ENCODE data around the gene ZNF683. TPM values are rescaled to one million over a fixed set of nuclear protein-coding genes. Genes with fewer than 3 reads are reported as not detected.

The ZNF683 gene
- total and polyA plus RNA-seq, 4 donors, result 0.14 TPM; not detected in 3

GRCh38 chr1:26352338-26352679, 20.2 kb downstream of the ZNF683 start:
- peaks cover 5% of the 10 kb centered on the region for H3K36me3 ChIP-seq (ENCODE audit: control insufficient read depth, insufficient read depth, low read length)
- no peaks in the 10 kb centered on the region for H3K4me1 ChIP-seq (ENCODE audit: control insufficient read depth, insufficient read depth, low read length)
- peaks cover 9% of the 10 kb centered on the region for H3K27me3 ChIP-seq (ENCODE audit: control insufficient read depth, insufficient read depth, low read length)
- no peak for DNase-seq (ENCODE audit: low read depth in 4 of 6, low spot score in 6 of 6)
- no peak overlapping the region for H3K4me3 ChIP-seq (ENCODE audit: low read depth, low read length)
- H3K27ac ChIP-seq (ENCODE audit: low read depth, low read length), result no peak overlapping the region
- 39% methylated on average over 2 of the region's 5 CpGs for WGBS (ENCODE audit: insufficient coverage)
- no peaks in the 10 kb centered on the region for H3K9me3 ChIP-seq (ENCODE audit: control insufficient read depth, insufficient read depth, low read length)

GRCh38 chr1:26351590-26352337, 20.8 kb downstream of the ZNF683 start:
- H3K4me3 ChIP-seq (ENCODE audit: low read depth, low read length), result no peak overlapping the region
- H3K4me1 ChIP-seq (ENCODE audit: control insufficient read depth, insufficient read depth, low read length), result no peaks in the 10 kb centered on the region
- H3K36me3 ChIP-seq (ENCODE audit: control insufficient read depth, insufficient read depth, low read length), result peaks cover 5% of the 10 kb centered on the region
- no peak overlapping the region for H3K27ac ChIP-seq (ENCODE audit: low read depth, low read length)
- H3K9me3 ChIP-seq (ENCODE audit: control insufficient read depth, insufficient read depth, low read length), result no peaks in the 10 kb centered on the region
- DNase-seq (ENCODE audit: low read depth in 4 of 6, low spot score in 6 of 6), result no peak
- peaks cover 3% of the 10 kb centered on the region for H3K27me3 ChIP-seq (ENCODE audit: control insufficient read depth, insufficient read depth, low read length)
- 71% methylated on average over 10 of the region's 12 CpGs for WGBS (ENCODE audit: insufficient coverage)

GRCh38 chr1:26350701-26351589, 21.6 kb downstream of the ZNF683 start:
- peaks cover 5% of the 10 kb centered on the region for H3K36me3 ChIP-seq (ENCODE audit: control insufficient read depth, insufficient read depth, low read length)
- H3K27me3 ChIP-seq (ENCODE audit: control insufficient read depth, insufficient read depth, low read length), result no peaks in the 10 kb centered on the region
- WGBS (ENCODE audit: insufficient coverage), result 52% methylated on average over 6 of the region's 9 CpGs
- H3K9me3 ChIP-seq (ENCODE audit: control insufficient read depth, insufficient read depth, low read length), result no peaks in the 10 kb centered on the region
- no peak for DNase-seq (ENCODE audit: low read depth in 4 of 6, low spot score in 6 of 6)
- H3K4me1 ChIP-seq (ENCODE audit: control insufficient read depth, insufficient read depth, low read length), result no peaks in the 10 kb centered on the region
- no peak overlapping the region for H3K4me3 ChIP-seq (ENCODE audit: low read depth, low read length)
- H3K27ac ChIP-seq (ENCODE audit: low read depth, low read length), result no peak overlapping the region

- 50% methylated on average over 1 of the region's 2 CpGs for WGBS (ENCODE audit: insufficient coverage)
- no peak overlapping the region for H3K4me3 ChIP-seq (ENCODE audit: low read depth, low read length)
- no peak overlapping the region for H3K27ac ChIP-seq (ENCODE audit: low read depth, low read length)
- no peaks in the 10 kb centered on the region for H3K4me1 ChIP-seq (ENCODE audit: control insufficient read depth, insufficient read depth, low read length)
- H3K9me3 ChIP-seq (ENCODE audit: control insufficient read depth, insufficient read depth, low read length), result no peaks in the 10 kb centered on the region
- H3K36me3 ChIP-seq (ENCODE audit: control insufficient read depth, insufficient read depth, low read length), result peaks cover 9% of the 10 kb centered on the region
- no peaks in the 10 kb centered on the region for H3K27me3 ChIP-seq (ENCODE audit: control insufficient read depth, insufficient read depth, low read length)
- DNase-seq (ENCODE audit: low read depth in 4 of 6, low spot score in 6 of 6), result no peak
These were observed 22.2 kb downstream of the ZNF683 start for GRCh38 chr1:26350343-26350700.

- Histone ChIP-seq H3K27ac (ENCODE audit: low read depth, low read length) (no peak overlapping the region), H3K4me3 (ENCODE audit: low read depth, low read length) (no peak overlapping the region), H3K27me3 (ENCODE audit: control insufficient read depth, insufficient read depth, low read length) (no peaks in the 10 kb centered on the region), H3K4me1 (ENCODE audit: control insufficient read depth, insufficient read depth, low read length) (no peaks in the 10 kb centered on the region), H3K9me3 (ENCODE audit: control insufficient read depth, insufficient read depth, low read length) (no peaks in the 10 kb centered on the region), H3K36me3 (ENCODE audit: control insufficient read depth, insufficient read depth, low read length) (peaks cover 9% of the 10 kb centered on the region)
- DNase-seq (ENCODE audit: low read depth in 4 of 6, low spot score in 6 of 6), result no peak
- 73% methylated on average over 1 of the region's 5 CpGs for WGBS (ENCODE audit: insufficient coverage)
These were observed 22.7 kb downstream of the ZNF683 start for GRCh38 chr1:26349877-26350244.

GRCh38 chr1:26349188-26349876, 23.2 kb downstream of the ZNF683 start:
- Histone ChIP-seq H3K27ac (ENCODE audit: low read depth, low read length) (no peak overlapping the region), H3K9me3 (ENCODE audit: control insufficient read depth, insufficient read depth, low read length) (no peaks in the 10 kb centered on the region), H3K4me1 (ENCODE audit: control insufficient read depth, insufficient read depth, low read length) (no peaks in the 10 kb centered on the region), H3K36me3 (ENCODE audit: control insufficient read depth, insufficient read depth, low read length) (peaks cover 8% of the 10 kb centered on the region), H3K4me3 (ENCODE audit: low read depth, low read length) (no peak overlapping the region), H3K27me3 (ENCODE audit: control insufficient read depth, insufficient read depth, low read length) (no peaks in the 10 kb centered on the region)
- DNase-seq (ENCODE audit: low read depth in 4 of 6, low spot score in 6 of 6), result no peak
- WGBS (ENCODE audit: insufficient coverage), result 93% methylated on average over 6 of the region's 7 CpGs

- H3K27ac ChIP-seq (ENCODE audit: low read depth, low read length), result no peak overlapping the region
- DNase-seq (ENCODE audit: low read depth in 4 of 6, low spot score in 6 of 6), result no peak
- no peaks in the 10 kb centered on the region for H3K9me3 ChIP-seq (ENCODE audit: control insufficient read depth, insufficient read depth, low read length)
- WGBS (ENCODE audit: insufficient coverage), result 80% methylated on average over 8 of the region's 10 CpGs
- H3K4me3 ChIP-seq (ENCODE audit: low read depth, low read length), result no peak overlapping the region
- H3K4me1 ChIP-seq (ENCODE audit: control insufficient read depth, insufficient read depth, low read length), result no peaks in the 10 kb centered on the region
- H3K27me3 ChIP-seq (ENCODE audit: control insufficient read depth, insufficient read depth, low read length), result no peaks in the 10 kb centered on the region
- peaks cover 11% of the 10 kb centered on the region for H3K36me3 ChIP-seq (ENCODE audit: control insufficient read depth, insufficient read depth, low read length)
These were observed 26.1 kb downstream of the ZNF683 start for GRCh38 chr1:26346274-26347033.

- H3K4me1 ChIP-seq (ENCODE audit: control insufficient read depth, insufficient read depth, low read length), result no peaks in the 10 kb centered on the region
- peaks cover 11% of the 10 kb centered on the region for H3K36me3 ChIP-seq (ENCODE audit: control insufficient read depth, insufficient read depth, low read length)
- H3K27me3 ChIP-seq (ENCODE audit: control insufficient read depth, insufficient read depth, low read length), result no peaks in the 10 kb centered on the region
- no peak overlapping the region for H3K4me3 ChIP-seq (ENCODE audit: low read depth, low read length)
- WGBS (ENCODE audit: insufficient coverage), result 78% methylated on average over 15 of the region's 15 CpGs
- DNase-seq (ENCODE audit: low read depth in 4 of 6, low spot score in 6 of 6), result no peak
- H3K27ac ChIP-seq (ENCODE audit: low read depth, low read length), result no peak overlapping the region
- no peaks in the 10 kb centered on the region for H3K9me3 ChIP-seq (ENCODE audit: control insufficient read depth, insufficient read depth, low read length)
These were observed 26.8 kb downstream of the ZNF683 start for GRCh38 chr1:26345718-26346117.

- Histone ChIP-seq H3K27me3 (ENCODE audit: control insufficient read depth, insufficient read depth, low read length) (no peaks in the 10 kb centered on the region), H3K4me3 (ENCODE audit: low read depth, low read length) (no peak overlapping the region), H3K4me1 (ENCODE audit: control insufficient read depth, insufficient read depth, low read length) (no peaks in the 10 kb centered on the region), H3K36me3 (ENCODE audit: control insufficient read depth, insufficient read depth, low read length) (peaks cover 11% of the 10 kb centered on the region), H3K9me3 (ENCODE audit: control insufficient read depth, insufficient read depth, low read length) (no peaks in the 10 kb centered on the region), H3K27ac (ENCODE audit: low read depth, low read length) (no peak overlapping the region)
- 93% methylated on average over 12 of the region's 15 CpGs for WGBS (ENCODE audit: insufficient coverage)
- no peak for DNase-seq (ENCODE audit: low read depth in 4 of 6, low spot score in 6 of 6)
These were observed 28.2 kb downstream of the ZNF683 start for GRCh38 chr1:26344147-26344920.

Measured in spinal cord (tissue), 10 donors.